NCI-H1436 (cell line): ENCODE results near the gene LCK.
A peak's percentile ranks its signal among the peaks of the same experiment; 100 is the strongest.
"Not testable (repeated sequence)": the region's sequence is repeated elsewhere in the genome, so short reads cannot be mapped to it uniquely, and the experiment has no call there.

Experiments
- DNase-seq: peaks from one replicate; lab custom pipeline; 2025; lab: John Stamatoyannopoulos, UW

LCK gene

GRCh38 chr1:32239790-32240139 lies 11.3 kb upstream of the LCK start:
- peak; percentile 50 for DNase-seq

- DNase-seq, result peak; percentile 84
These were observed 10.7 kb upstream of the LCK start for GRCh38 chr1:32240140-32240951.

GRCh38 chr1:32241001-32241763 lies 9.9 kb upstream of the LCK start:
- peak; percentile 34 for DNase-seq

GRCh38 chr1:32242341-32242851 lies 8.7 kb upstream of the LCK start:
- DNase-seq, result no peak

- no peak for DNase-seq
These were observed 4.2 kb upstream of the LCK start, which contains the start of gene FAM167B for GRCh38 chr1:32246888-32247273. TSS of gene FAM167B (plus strand) at chr1:32247222. CDS start at chr1:32247422, 200 bp downstream.

GRCh38 chr1:32247452-32247851 lies 3.6 kb upstream of the LCK start:
- no peak for DNase-seq

- DNase-seq, result peak; percentile 72
These were observed 2.8 kb upstream of the LCK start for GRCh38 chr1:32247983-32248889.

GRCh38 chr1:32249831-32250525 lies 1.1 kb upstream of the LCK start:
- peak; percentile 2 for DNase-seq

GRCh38 chr1:32255072-32256071 lies 4.3 kb downstream of the LCK start:
- DNase-seq, result no peak

- no peak for DNase-seq
These were observed 5.6 kb downstream of the LCK start for GRCh38 chr1:32256473-32257226.

GRCh38 chr1:32257227-32257508 lies 6.1 kb downstream of the LCK start:
- DNase-seq, result no peak

GRCh38 chr1:32263236-32263593 lies 12.2 kb downstream of the LCK start:
- DNase-seq, result not testable (repeated sequence)

GRCh38 chr1:32263744-32264143 lies 12.7 kb downstream of the LCK start:
- DNase-seq, result no peak

GRCh38 chr1:32265846-32266245 lies 14.8 kb downstream of the LCK start:
- DNase-seq, result no peak

- no peak for DNase-seq
These were observed 16.0 kb downstream of the LCK start for GRCh38 chr1:32266921-32267591.

- no peak for DNase-seq
These were observed 18.7 kb downstream of the LCK start for GRCh38 chr1:32269744-32270143.

GRCh38 chr1:32272557-32273390 lies 21.7 kb downstream of the LCK start:
- DNase-seq, result no peak
